HUES48 (cell line): ENCODE measurements around the gene ARRDC5.
"Not testable (repeated sequence)": the region's sequence is repeated elsewhere in the genome, so short reads cannot be mapped to it uniquely, and the experiment has no call there.

Source experiments
- H3K27ac ChIP-seq: one replicate; pipeline ENCODE4 v1.7.0; 2013; ENCODE audit warnings: low read depth, low read length, inconsistent platforms
- H3K27me3 ChIP-seq: 2 replicates; pipeline ENCODE4 v1.6.1; 2013; ENCODE audit warnings: mild to moderate bottlenecking, low read length; ENCODE audit not compliant: control insufficient read depth, insufficient read depth
- H3K36me3 ChIP-seq: 2 replicates; pipeline ENCODE4 v1.6.1; 2013; ENCODE audit warnings: low read length; ENCODE audit not compliant: control insufficient read depth, insufficient read depth
- H3K4me1 ChIP-seq: 2 replicates; pipeline ENCODE4 v1.6.1; 2013; ENCODE audit warnings: mild to moderate bottlenecking, low read length; ENCODE audit not compliant: control insufficient read depth, insufficient read depth
- H3K4me3 ChIP-seq: 2 replicates; pipeline ENCODE4 v1.5.1; 2013; ENCODE audit warnings: mild to moderate bottlenecking, low read depth, low read length
- H3K9ac ChIP-seq: 2 replicates; pipeline ENCODE4 v1.6.1; 2013; ENCODE audit warnings: mild to moderate bottlenecking, low read depth, low read length, moderate library complexity
- H3K9me3 ChIP-seq: 2 replicates; pipeline ENCODE4 v1.6.1; 2013; ENCODE audit warnings: low read length; ENCODE audit not compliant: control insufficient read depth, insufficient read depth

Gene ARRDC5

DNA sequence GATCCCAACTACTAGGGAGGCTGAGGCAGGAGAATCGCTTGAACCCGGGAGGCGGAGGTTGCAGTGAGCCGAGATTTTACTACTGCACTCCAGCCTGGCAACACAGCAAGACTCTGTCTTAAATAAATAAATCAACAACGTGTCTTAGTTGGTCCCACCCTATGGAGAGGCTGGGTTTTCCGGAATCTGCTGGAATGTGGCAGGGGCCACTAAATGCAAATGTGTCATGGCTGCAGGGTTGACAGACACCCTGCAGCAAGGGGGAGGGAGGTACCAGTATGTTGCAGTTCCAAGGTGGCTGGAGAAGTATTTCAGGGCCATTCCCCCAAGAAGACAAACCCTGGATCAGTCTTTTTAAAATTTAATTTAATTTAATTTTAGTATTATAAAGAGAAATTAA is 14.9 kb downstream of the ARRDC5 start:
- not testable (repeated sequence) for H3K4me3 ChIP-seq, H3K4me1 ChIP-seq, H3K9ac ChIP-seq, H3K9me3 ChIP-seq, H3K27me3 ChIP-seq, H3K36me3 ChIP-seq, H3K27ac ChIP-seq

- not testable (repeated sequence) for H3K9ac ChIP-seq, H3K4me1 ChIP-seq, H3K27ac ChIP-seq, H3K36me3 ChIP-seq, H3K4me3 ChIP-seq, H3K9me3 ChIP-seq, H3K27me3 ChIP-seq
These were observed 17.7 kb downstream of the ARRDC5 start for GRCh38 chr19:4884993-4885392.

DNA sequence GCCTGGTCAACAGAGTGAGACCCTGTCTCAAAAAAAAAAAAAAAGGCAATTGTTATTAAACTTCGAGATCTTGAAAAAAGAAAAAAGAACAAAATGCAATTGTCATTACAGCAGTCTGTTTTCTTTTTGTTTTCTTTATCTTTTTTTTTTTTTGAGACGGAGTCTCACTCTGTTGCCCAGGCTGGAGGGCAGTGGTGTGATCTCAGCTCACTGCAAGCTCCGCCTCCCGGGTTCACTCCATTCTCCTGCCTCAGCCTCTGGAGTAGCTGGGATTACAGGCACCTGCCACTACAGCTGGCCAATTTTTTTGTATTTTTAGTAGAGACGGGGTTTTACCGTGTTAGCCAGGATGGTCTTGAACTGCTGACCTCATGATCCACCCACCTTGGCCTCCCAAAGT is 19.8 kb downstream of the ARRDC5 start:
- not testable (repeated sequence) for H3K4me1 ChIP-seq, H3K27me3 ChIP-seq, H3K27ac ChIP-seq, H3K9ac ChIP-seq, H3K4me3 ChIP-seq, H3K9me3 ChIP-seq, H3K36me3 ChIP-seq

GRCh38 chr19:4879041-4879440 is 23.7 kb downstream of the ARRDC5 start:
- H3K36me3 ChIP-seq, result no peaks in the 10 kb centered on the region
- no peak overlapping the region for H3K27ac ChIP-seq
- H3K4me3 ChIP-seq, result no peak overlapping the region
- peaks cover 16% of the 10 kb centered on the region; the same call in 1 of the 2 replicates for H3K4me1 ChIP-seq
- H3K27me3 ChIP-seq, result no peaks in the 10 kb centered on the region
- no peak overlapping the region for H3K9ac ChIP-seq
- no peaks in the 10 kb centered on the region for H3K9me3 ChIP-seq

DNA sequence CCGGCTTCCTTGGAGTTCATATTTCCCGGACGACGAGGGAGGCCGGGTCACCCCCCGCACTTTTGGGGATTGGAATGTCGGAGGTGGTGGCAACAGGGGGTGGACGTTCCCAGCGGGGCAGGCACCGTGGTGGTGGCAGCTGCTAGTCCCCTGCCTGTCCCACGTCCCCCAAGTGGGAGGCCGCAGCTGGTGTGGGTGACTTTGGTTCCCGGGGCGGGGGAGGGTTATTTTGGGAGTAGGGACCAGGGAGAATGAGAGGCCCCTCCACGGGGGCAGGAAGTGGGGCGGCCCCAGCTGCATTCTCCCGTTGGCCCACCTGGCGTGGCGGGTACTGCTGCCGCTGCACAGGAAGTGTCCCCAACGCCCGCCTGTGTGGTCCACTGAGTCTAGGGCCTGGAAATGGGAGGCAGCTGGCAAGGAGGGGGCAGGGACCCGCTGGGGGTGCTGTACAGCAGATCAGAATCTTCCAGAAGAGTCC is 24.2 kb downstream of the ARRDC5 start:
- peaks cover 16% of the 10 kb centered on the region; the same call in 1 of the 2 replicates for H3K4me1 ChIP-seq
- H3K36me3 ChIP-seq, result no peaks in the 10 kb centered on the region
- H3K9ac ChIP-seq, result no peak overlapping the region
- no peaks in the 10 kb centered on the region for H3K27me3 ChIP-seq
- peak overlapping the region; percentile 72 for H3K27ac ChIP-seq
- H3K9me3 ChIP-seq, result no peaks in the 10 kb centered on the region
- no peak overlapping the region for H3K4me3 ChIP-seq

- H3K4me3 ChIP-seq, result no peak overlapping the region
- H3K9ac ChIP-seq, result 0 out of 2 replicates have a peak overlapping the region, but pooled peaks have one; percentile 30
- peaks cover 16% of the 10 kb centered on the region; the same call in 1 of the 2 replicates for H3K4me1 ChIP-seq
- H3K9me3 ChIP-seq, result no peaks in the 10 kb centered on the region
- H3K27me3 ChIP-seq, result no peaks in the 10 kb centered on the region
- peak overlapping the region; percentile 72 for H3K27ac ChIP-seq
- no peaks in the 10 kb centered on the region for H3K36me3 ChIP-seq
These were observed 24.8 kb downstream of the ARRDC5 start for GRCh38 chr19:4877753-4878490.

DNA sequence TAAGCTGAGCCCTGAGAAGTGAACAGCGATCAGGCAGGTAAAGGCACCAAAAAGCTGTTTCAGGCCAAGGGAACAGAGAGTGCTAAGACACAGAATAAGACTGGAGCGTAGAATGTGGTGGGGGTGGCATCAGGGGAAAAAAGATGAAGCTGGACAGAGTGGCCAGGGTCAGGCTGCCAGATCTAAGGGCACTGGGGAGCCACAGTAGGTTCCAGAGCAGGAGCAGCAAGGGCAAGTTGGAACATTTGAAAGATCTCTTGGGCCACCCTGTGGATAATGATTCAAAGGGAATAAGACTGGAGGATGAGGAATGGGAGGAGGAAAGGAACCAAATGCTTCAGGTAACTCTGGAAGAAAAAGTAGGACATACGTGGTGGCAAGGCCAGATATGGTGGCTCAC is 28.8 kb downstream of the ARRDC5 start:
- no peak overlapping the region for H3K4me3 ChIP-seq
- no peak overlapping the region for H3K9ac ChIP-seq
- H3K4me1 ChIP-seq, result peaks cover 16% of the 10 kb centered on the region; the same call in 1 of the 2 replicates
- no peak overlapping the region for H3K27ac ChIP-seq
- no peaks in the 10 kb centered on the region for H3K27me3 ChIP-seq
- no peaks in the 10 kb centered on the region for H3K9me3 ChIP-seq
- H3K36me3 ChIP-seq, result no peaks in the 10 kb centered on the region

DNA sequence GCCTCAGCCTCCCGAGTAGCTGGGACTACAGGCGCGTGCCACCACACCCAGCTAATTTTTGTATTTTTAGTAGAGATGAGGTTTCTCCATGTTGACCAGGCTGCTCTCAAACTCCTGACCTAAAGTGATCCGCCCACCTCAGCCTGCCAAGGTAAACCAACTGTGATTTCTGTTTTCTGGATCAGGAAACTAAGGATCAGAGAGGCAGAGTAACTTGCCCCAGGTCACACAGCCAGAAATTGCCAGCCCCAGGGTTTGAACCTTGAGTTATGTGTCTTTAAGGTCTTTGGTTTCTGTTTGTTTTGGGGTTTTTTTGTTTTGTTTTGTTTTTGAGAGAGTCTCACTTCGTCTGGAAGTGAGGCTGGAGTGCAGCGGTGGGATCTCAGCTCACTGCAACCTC is 31.0 kb downstream of the ARRDC5 start:
- H3K27me3 ChIP-seq, result no peaks in the 10 kb centered on the region
- no peak overlapping the region for H3K27ac ChIP-seq
- H3K4me1 ChIP-seq, result peaks cover under 1% of the 10 kb centered on the region
- H3K36me3 ChIP-seq, result no peaks in the 10 kb centered on the region
- H3K4me3 ChIP-seq, result no peak overlapping the region
- H3K9me3 ChIP-seq, result no peaks in the 10 kb centered on the region
- H3K9ac ChIP-seq, result no peak overlapping the region

GRCh38 chr19:4870025-4870700 is 32.5 kb downstream of the ARRDC5 start:
- H3K27ac ChIP-seq, result peak overlapping the region; percentile 51
- peaks cover 5% of the 10 kb centered on the region for H3K4me1 ChIP-seq
- no peak overlapping the region for H3K9ac ChIP-seq
- H3K27me3 ChIP-seq, result no peaks in the 10 kb centered on the region
- no peaks in the 10 kb centered on the region for H3K36me3 ChIP-seq
- H3K4me3 ChIP-seq, result no peak overlapping the region
- H3K9me3 ChIP-seq, result no peaks in the 10 kb centered on the region

GRCh38 chr19:4868286-4868834 is 34.3 kb downstream of the ARRDC5 start:
- Histone ChIP-seq H3K4me1 (peaks cover 5% of the 10 kb centered on the region), H3K9ac (no peak overlapping the region), H3K9me3 (no peaks in the 10 kb centered on the region)

More at GRCh38 chr19:4868286-4868834, 34.3 kb downstream of the ARRDC5 start:
- Histone ChIP-seq H3K36me3 (no peaks in the 10 kb centered on the region), H3K4me3 (no peak overlapping the region), H3K27ac (no peak overlapping the region), H3K27me3 (no peaks in the 10 kb centered on the region)
